Large intestine (tissue), 12 donors: ENCODE data around the gene NUP35. TPM values are rescaled to one million over a fixed set of nuclear protein-coding genes. Genes with fewer than 3 reads are reported as not detected.

Experiments used
- DNase-seq, 2 donors: peaks; one replicate each; pipeline versions ENCODE4 v3.0.0 to v3.0.0-alpha.2; 2013
- H3K27ac ChIP-seq: one replicate; pipeline ENCODE4 v1.5.1; 2013; ENCODE audit warnings: low read length
- H3K27me3 ChIP-seq: 2 replicates; pipeline ENCODE4 v1.6.1; 2013; ENCODE audit warnings: low read length; ENCODE audit not compliant: control insufficient read depth, insufficient read depth
- H3K36me3 ChIP-seq: 2 replicates; pipeline ENCODE4 v1.6.1; 2013; ENCODE audit warnings: low read length; ENCODE audit not compliant: control insufficient read depth, insufficient read depth
- H3K4me1 ChIP-seq: one replicate; pipeline ENCODE4 v1.6.1; 2013; ENCODE audit warnings: low read length; ENCODE audit not compliant: control insufficient read depth, insufficient read depth
- H3K4me3 ChIP-seq: one replicate; pipeline ENCODE4 v1.5.1; 2013; ENCODE audit warnings: low read length
- H3K9me3 ChIP-seq: one replicate; pipeline ENCODE4 v1.6.1; 2013; ENCODE audit warnings: mild to moderate bottlenecking, low read depth, low read length, moderate library complexity; ENCODE audit not compliant: control insufficient read depth
- WGBS: methylation state at CpG from one replicate; pipeline ENCODE4 v1.1.5; 2013; ENCODE audit warnings: low lambda C conversion rate; ENCODE audit not compliant: insufficient coverage; 5-methylcytosine and 5-hydroxymethylcytosine counted together
- long read RNA-seq, 11 donors: transcript quantifications; one replicate each; lab custom pipeline, GENCODE V29; 2026
- polyA plus RNA-seq: library from polyadenylated mRNA; unstranded; fragments of 120-200 nt; gene quantifications from one replicate; pipeline ENCODE4 v1.2.1, GENCODE V29; 2013

NUP35 gene, protein sequence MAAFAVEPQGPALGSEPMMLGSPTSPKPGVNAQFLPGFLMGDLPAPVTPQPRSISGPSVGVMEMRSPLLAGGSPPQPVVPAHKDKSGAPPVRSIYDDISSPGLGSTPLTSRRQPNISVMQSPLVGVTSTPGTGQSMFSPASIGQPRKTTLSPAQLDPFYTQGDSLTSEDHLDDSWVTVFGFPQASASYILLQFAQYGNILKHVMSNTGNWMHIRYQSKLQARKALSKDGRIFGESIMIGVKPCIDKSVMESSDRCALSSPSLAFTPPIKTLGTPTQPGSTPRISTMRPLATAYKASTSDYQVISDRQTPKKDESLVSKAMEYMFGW
- 23.8 TPM for polyA plus RNA-seq
- long read RNA-seq, donor 1, transcript NUP35-201 (9 exons, 1,633 nt) = major isoform, 8 of 8 reads
- long read RNA-seq, donor 1, partial matches to known transcripts = 0 of 8 reads
- long read RNA-seq, donor 1, other reads (novel, unspliced or antisense) = 0 of 8 reads
- long read RNA-seq, donor 2, partial matches to known transcripts = 0 of 5 reads
- long read RNA-seq, donor 2, other reads (novel, unspliced or antisense) = 0 of 5 reads
- long read RNA-seq, donor 3 = 0 reads
- long read RNA-seq, donor 4 = 0 reads
- long read RNA-seq, donor 5, transcript NUP35-201 (9 exons, 1,633 nt) = major isoform, 5 of 6 reads
- long read RNA-seq, donor 5, partial matches to known transcripts = 0 of 6 reads
- long read RNA-seq, donor 5, other reads (novel, unspliced or antisense) = 0 of 6 reads
- long read RNA-seq, donor 6, transcript NUP35-201 (9 exons, 1,633 nt) = major isoform, 6 of 6 reads
- long read RNA-seq, donor 6, partial matches to known transcripts = 0 of 6 reads
- long read RNA-seq, donor 6, other reads (novel, unspliced or antisense) = 0 of 6 reads
- long read RNA-seq, donor 7, partial matches to known transcripts = 0 of 5 reads
- long read RNA-seq, donor 7, other reads (novel, unspliced or antisense) = 0 of 5 reads
- long read RNA-seq, donor 8, transcript NUP35-201 (9 exons, 1,633 nt) = major isoform, 12 of 13 reads
- long read RNA-seq, donor 8, partial matches to known transcripts = 0 of 13 reads
- long read RNA-seq, donor 8, other reads (novel, unspliced or antisense) = 0 of 13 reads
- long read RNA-seq, donor 9, transcript NUP35-201 (9 exons, 1,633 nt) = major isoform, 9 of 9 reads
- long read RNA-seq, donor 9, partial matches to known transcripts = 0 of 9 reads
- long read RNA-seq, donor 9, other reads (novel, unspliced or antisense) = 0 of 9 reads
- long read RNA-seq, donor 10, transcript NUP35-201 (9 exons, 1,633 nt) = major isoform, 10 of 10 reads
- long read RNA-seq, donor 10, partial matches to known transcripts = 0 of 10 reads
- long read RNA-seq, donor 10, other reads (novel, unspliced or antisense) = 0 of 10 reads
- long read RNA-seq, donor 11, transcript NUP35-201 (9 exons, 1,633 nt) = major isoform, 6 of 6 reads
- long read RNA-seq, donor 11, partial matches to known transcripts = 0 of 6 reads
- long read RNA-seq, donor 11, other reads (novel, unspliced or antisense) = 0 of 6 reads

GRCh38 chr2:183124222-183124956 is at the start of gene NUP35:
NUP35 (plus strand) TSS chr2:183124443; CDS start chr2:183124458, 15 bp downstream.
- no peaks in the 10 kb centered on the region for H3K27me3 ChIP-seq
- 0% methylated on average over 2 of the region's 43 CpGs for WGBS
- peak within 1 kb of the TSS; percentile 79 for H3K27ac ChIP-seq
- peak; percentile 87 to 94 for DNase-seq
- H3K4me1 ChIP-seq = peaks cover 10% of the 10 kb centered on the region
- no peaks in the 10 kb centered on the region for H3K9me3 ChIP-seq
- peak within 1 kb of the TSS; percentile 58 for H3K4me3 ChIP-seq
- H3K36me3 ChIP-seq = no peaks in the 10 kb centered on the region

DNA sequence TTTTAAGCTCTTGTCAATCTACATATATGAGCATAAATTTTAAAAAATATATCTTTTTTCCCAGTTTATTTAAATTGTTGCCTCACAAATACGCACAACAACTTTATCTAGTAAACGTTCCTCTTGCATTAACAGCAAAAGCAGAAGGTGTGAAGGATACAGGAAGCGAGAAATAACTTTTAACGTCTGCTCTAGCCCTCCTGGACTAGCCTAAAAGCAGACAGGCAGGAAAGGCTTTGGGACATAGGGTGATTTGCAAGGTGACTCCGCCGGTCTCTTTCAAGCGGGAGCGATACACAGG is 46.1 kb upstream of the NUP35 start:
- no peak for DNase-seq
- Histone ChIP-seq H3K27me3 (no peaks in the 10 kb centered on the region), H3K9me3 (no peaks in the 10 kb centered on the region), H3K27ac (peak overlapping the region; percentile 77), H3K36me3 (no peaks in the 10 kb centered on the region), H3K4me1 (no peaks in the 10 kb centered on the region), H3K4me3 (peak overlapping the region; percentile 67)
- 13% methylated on average over 3 of the region's 8 CpGs for WGBS

DNA sequence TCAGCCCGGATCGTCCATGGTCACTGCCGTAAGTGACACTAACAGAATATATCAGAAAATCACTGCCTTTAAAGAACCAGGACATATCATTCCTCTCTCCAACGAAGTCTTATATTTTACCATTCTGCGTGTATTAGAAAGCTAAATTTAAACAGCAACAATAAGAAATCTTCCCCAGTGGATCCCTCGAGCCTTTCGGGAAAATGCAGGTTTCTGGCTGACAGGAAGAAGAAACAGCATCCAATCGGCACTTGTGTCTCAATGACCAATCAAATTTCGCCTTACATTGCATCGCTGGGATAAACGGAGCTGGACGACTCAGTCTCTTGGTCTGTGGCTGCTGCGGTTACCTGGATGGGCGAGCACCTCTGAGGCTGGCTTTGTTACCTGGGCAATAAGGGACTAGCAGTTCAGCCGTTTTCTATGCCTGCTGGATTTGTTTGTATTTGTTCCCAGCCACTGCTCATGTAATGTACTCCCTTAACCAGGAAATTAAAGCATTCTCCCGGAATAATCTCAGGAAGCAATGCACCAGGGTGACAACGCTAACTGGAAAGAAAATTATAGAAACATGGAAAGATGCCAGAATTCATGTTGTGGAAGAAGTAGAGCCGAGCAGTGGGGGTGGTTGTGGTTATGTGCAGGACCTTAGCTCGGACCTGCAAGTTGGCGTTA is 45.6 kb upstream of the NUP35 start, which contains the start of gene DUSP19:
Gene DUSP19 (plus strand): TSS at position 284 of the 675 bp plus-strand sequence. CDS start 187 bp downstream, at position 471.
- Histone ChIP-seq H3K9me3 (no peaks in the 10 kb centered on the region), H3K4me1 (no peaks in the 10 kb centered on the region), H3K27ac (peak within 1 kb of the TSS; percentile 77), H3K4me3 (peak within 1 kb of the TSS; percentile 67), H3K27me3 (no peaks in the 10 kb centered on the region), H3K36me3 (no peaks in the 10 kb centered on the region)
- 20% methylated on average over 1 of the region's 20 CpGs for WGBS
- DNase-seq = peak; percentile 93 to 97

- DNase-seq = no peak
- H3K27ac ChIP-seq = peak overlapping the region; percentile 77
- 73% methylated on average over 6 of the region's 13 CpGs for WGBS
- no peaks in the 10 kb centered on the region for H3K36me3 ChIP-seq
- no peaks in the 10 kb centered on the region for H3K27me3 ChIP-seq
- H3K9me3 ChIP-seq = no peaks in the 10 kb centered on the region
- H3K4me3 ChIP-seq = peak overlapping the region; percentile 67
- no peaks in the 10 kb centered on the region for H3K4me1 ChIP-seq
These were observed 45.0 kb upstream of the NUP35 start for GRCh38 chr2:183079139-183079775.

DNA sequence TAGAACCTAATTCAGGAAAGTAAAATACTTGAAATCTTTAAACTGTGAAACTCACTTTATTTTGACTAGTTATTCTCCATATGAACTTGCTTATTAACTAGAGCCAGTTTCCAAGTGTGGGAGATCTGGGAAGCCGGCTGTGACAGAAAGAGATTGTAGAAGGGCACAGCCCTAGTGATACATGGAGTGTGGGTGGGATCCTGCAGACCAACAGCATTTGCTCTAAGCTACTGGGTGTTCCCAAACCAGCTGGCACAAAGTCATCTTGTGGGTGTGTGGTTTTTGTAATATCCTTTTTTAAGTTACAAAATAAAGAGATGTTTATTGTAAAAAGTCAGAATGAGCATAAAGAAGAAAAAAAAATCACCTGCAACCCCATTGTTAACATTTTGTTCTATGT is 42.3 kb upstream of the NUP35 start:
- DNase-seq = no peak
- Histone ChIP-seq H3K4me3 (no peak overlapping the region), H3K27me3 (no peaks in the 10 kb centered on the region), H3K4me1 (no peaks in the 10 kb centered on the region), H3K27ac (no peak overlapping the region), H3K9me3 (no peaks in the 10 kb centered on the region), H3K36me3 (no peaks in the 10 kb centered on the region)
- whole genome bisulfite sequencing = no CpG with 5 or more reads among the region's 1 CpG

GRCh38 chr2:183088061-183088460 is 36.2 kb upstream of the NUP35 start:
- Histone ChIP-seq H3K9me3 (no peaks in the 10 kb centered on the region), H3K4me1 (no peaks in the 10 kb centered on the region), H3K27ac (no peak overlapping the region), H3K36me3 (no peaks in the 10 kb centered on the region), H3K27me3 (no peaks in the 10 kb centered on the region), H3K4me3 (no peak overlapping the region)
- WGBS = 80% methylated on average over 2 of the region's 3 CpGs
- no peak for DNase-seq

- Histone ChIP-seq H3K27me3 (no peaks in the 10 kb centered on the region), H3K36me3 (no peaks in the 10 kb centered on the region), H3K4me3 (no peak overlapping the region), H3K4me1 (no peaks in the 10 kb centered on the region), H3K9me3 (no peaks in the 10 kb centered on the region), H3K27ac (no peak overlapping the region)
- no peak for DNase-seq
- 100% methylated on average over 1 of the region's 6 CpGs for WGBS
These were observed 34.9 kb upstream of the NUP35 start for GRCh38 chr2:183089192-183089851.

- Histone ChIP-seq H3K4me3 (no peak overlapping the region), H3K27me3 (no peaks in the 10 kb centered on the region), H3K36me3 (peaks cover 3% of the 10 kb centered on the region), H3K9me3 (no peaks in the 10 kb centered on the region), H3K4me1 (no peaks in the 10 kb centered on the region), H3K27ac (no peak overlapping the region)
- WGBS = 100% methylated on average over 2 of the region's 7 CpGs
- DNase-seq = no peak
These were observed 32.8 kb upstream of the NUP35 start for GRCh38 chr2:183091318-183091953.
